ENCODE measurements around the gene CACNA1E.

DNA sequence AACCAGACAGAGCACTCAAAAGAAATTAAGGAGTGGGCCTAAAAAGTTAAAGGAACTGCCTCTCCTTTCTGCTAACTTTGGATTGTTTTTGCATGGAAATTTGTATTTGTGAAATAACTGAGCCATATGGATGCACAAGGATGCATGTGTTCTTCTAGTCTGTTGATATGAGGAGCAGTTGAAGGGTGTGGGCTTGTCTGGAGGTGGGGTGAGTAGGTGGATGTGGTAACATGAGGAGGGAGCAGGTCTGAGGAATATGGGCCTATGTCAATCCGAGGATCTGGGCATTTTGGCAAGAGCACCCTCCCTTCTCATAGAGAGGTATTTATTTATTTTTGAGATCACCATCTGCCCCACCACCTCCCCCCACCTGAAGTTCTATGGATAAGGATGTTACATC is 13.4 kb downstream of the CACNA1E start:
- no peak for TF ChIP-seq ARNTL (CRISPR knock-in tag; IDR thresholded peaks at IDR 0.05; ENCODE audit: borderline replicate concordance, low read depth)
- TF ChIP-seq, protein P1, sequence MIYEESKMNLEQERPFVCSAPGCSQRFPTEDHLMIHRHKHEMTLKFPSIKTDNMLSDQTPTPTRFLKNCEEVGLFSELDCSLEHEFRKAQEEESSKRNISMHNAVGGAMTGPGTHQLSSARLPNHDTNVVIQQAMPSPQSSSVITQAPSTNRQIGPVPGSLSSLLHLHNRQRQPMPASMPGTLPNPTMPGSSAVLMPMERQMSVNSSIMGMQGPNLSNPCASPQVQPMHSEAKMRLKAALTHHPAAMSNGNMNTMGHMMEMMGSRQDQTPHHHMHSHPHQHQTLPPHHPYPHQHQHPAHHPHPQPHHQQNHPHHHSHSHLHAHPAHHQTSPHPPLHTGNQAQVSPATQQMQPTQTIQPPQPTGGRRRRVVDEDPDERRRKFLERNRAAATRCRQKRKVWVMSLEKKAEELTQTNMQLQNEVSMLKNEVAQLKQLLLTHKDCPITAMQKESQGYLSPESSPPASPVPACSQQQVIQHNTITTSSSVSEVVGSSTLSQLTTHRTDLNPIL (CRISPR knock-in tag; IDR thresholded peaks at IDR 0.05; ENCODE audit: low read depth) = no peak
- TF ChIP-seq, protein P2, sequence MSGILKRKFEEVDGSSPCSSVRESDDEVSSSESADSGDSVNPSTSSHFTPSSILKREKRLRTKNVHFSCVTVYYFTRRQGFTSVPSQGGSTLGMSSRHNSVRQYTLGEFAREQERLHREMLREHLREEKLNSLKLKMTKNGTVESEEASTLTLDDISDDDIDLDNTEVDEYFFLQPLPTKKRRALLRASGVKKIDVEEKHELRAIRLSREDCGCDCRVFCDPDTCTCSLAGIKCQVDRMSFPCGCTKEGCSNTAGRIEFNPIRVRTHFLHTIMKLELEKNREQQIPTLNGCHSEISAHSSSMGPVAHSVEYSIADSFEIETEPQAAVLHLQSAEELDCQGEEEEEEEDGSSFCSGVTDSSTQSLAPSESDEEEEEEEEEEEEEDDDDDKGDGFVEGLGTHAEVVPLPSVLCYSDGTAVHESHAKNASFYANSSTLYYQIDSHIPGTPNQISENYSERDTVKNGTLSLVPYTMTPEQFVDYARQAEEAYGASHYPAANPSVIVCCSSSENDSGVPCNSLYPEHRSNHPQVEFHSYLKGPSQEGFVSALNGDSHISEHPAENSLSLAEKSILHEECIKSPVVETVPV (CRISPR knock-in tag; IDR thresholded peaks at IDR 0.05) = no peak
- TF ChIP-seq PPARA (CRISPR knock-in tag; IDR thresholded peaks at IDR 0.05; ENCODE audit: borderline replicate concordance) = no peak
- no peak for TF ChIP-seq TOX (CRISPR knock-in tag; IDR thresholded peaks at IDR 0.05; ENCODE audit: borderline replicate concordance)
- no peak for TF ChIP-seq ZFP30 (CRISPR knock-in tag; IDR thresholded peaks at IDR 0.05)
- TF ChIP-seq ZFP3 (CRISPR knock-in tag; IDR thresholded peaks at IDR 0.05) = no peak
- TF ChIP-seq GLIS3 (CRISPR knock-in tag; IDR thresholded peaks at IDR 0.05) = no peak
- TF ChIP-seq ZNF565 (CRISPR knock-in tag; conservative IDR thresholded peaks at IDR 0.05; ENCODE audit: low read depth) = no peak
- no peak for TF ChIP-seq OSR1 (CRISPR knock-in tag; IDR thresholded peaks at IDR 0.05)

Data from SK-N-SH treated with all-trans-retinoic acid at 6 μM for 48 hours (cell line).